ENCODE data around the gene PHIP. TPM values are rescaled to one million over a fixed set of nuclear protein-coding genes. Genes with fewer than 3 reads are reported as not detected.

PHIP gene
- total RNA-seq, 1 experiment from 2014 or later, result 22.6 TPM

- Histone ChIP-seq H3K9me3 (ENCODE audit: control insufficient read depth in 1 of 2, insufficient read depth in 1 of 2, low read depth in 1 of 2, low read length in 2 of 2) (no peaks in the 10 kb centered on the region), H3K36me3 (ENCODE audit: control insufficient read depth in 1 of 2, insufficient read depth in 2 of 2, low read length in 2 of 2) (no peaks in the 10 kb centered on the region), H3K27ac (ENCODE audit: low read depth, low read length) (no peak overlapping the region), H3K9ac (ENCODE audit: low read length) (no peak overlapping the region), H3K9me2 (ENCODE audit: insufficient read depth) (no peaks in the 10 kb centered on the region), H3K4me3 (replicated peaks in 1 of 2; ENCODE audit: low read depth in 1 of 2, low read length in 2 of 2) (no peak overlapping the region), H3K79me2 (ENCODE audit: insufficient read depth, low read length) (no peaks in the 10 kb centered on the region), H3K4me2 (ENCODE audit: low read length) (no peak overlapping the region), H3K4me1 (ENCODE audit: control insufficient read depth in 1 of 2, insufficient read depth in 2 of 2, low read length in 2 of 2) (peaks cover 0 to 3% of the 10 kb centered on the region in 2 experiments; a peak in 1 of 4 replicates), H3K27me3 (ENCODE audit: insufficient read depth, low read length) (no peaks in the 10 kb centered on the region), H4K20me1 (ENCODE audit: insufficient read depth) (no peaks in the 10 kb centered on the region), H2AFZ (ENCODE audit: low read depth, low read length, poor library complexity, severe bottlenecking) (no peak overlapping the region)
- BruUV-seq (replicated peaks), result no TSS peak
- TF ChIP-seq MAX (IDR thresholded peaks at IDR 0.05) (no peak), EZH2phosphoT487 (IDR thresholded peaks at IDR 0.05; ENCODE audit: borderline replicate concordance) (no peak), SRF (IDR thresholded peaks at IDR 0.05; ENCODE audit: low read depth) (no peak), YY1 (IDR thresholded peaks at IDR 0.05; ENCODE audit: extremely low read depth, insufficient replicate concordance, low read depth, low read length) (no peak), RAD21 (IDR thresholded peaks at IDR 0.05; ENCODE audit: low read depth) (no peak), CEBPB (IDR thresholded peaks at IDR 0.05; ENCODE audit: low read depth) (no peak), REST (IDR thresholded peaks at IDR 0.05; ENCODE audit: low read depth) (no peak), EGR1 (IDR thresholded peaks at IDR 0.05; ENCODE audit: low read depth) (no peak)
- ChIA-PET POLR2A (no interaction called here), RAD21 (ENCODE audit: low non-redundant PET in 1 of 2, low total read pairs in 2 of 2, uncharacterized antibody in 2 of 2, unreplicated experiment in 2 of 2) (no interaction called here), CTCF (no interaction called here)
- intact Hi-C loops (cut with micrococcal nuclease), result no loop called here
- DNase-seq (ENCODE audit: low read depth, low spot score), result no peak
- no peak for ATAC-seq
Measured at GRCh38 chr6:79117752-79118151, 39.7 kb upstream of the PHIP start.

Measured in HCT116 (cell line).